ENCODE results near the gene TM4SF18.

TM4SF18 gene

DNA sequence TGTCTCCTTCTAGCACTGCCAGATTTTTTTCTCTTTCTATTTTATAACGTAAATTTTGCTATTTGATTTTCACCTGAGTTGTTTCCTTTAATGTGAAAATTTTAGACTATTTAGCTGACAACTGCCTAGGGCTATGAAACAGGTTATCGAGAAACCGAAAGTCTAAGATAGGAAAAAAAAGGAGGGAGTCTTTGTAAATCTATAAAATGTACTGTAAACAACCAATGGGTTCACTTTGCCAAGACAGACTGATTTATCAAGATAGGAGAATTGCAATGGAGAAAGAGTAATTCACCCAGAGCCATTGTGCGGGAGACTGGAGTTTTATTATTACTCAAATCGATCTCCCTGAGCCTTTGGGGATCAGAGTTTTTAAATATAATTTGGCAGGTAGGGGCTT lies 50.0 kb downstream of the TM4SF18 start:
- WGBS, 2 experiments = 82% methylated on average over 4 of the region's 5 CpGs
- no peak overlapping the region for H3K4me3 ChIP-seq (ENCODE audit: insufficient read depth, low read depth, low read length)
- H3K27ac ChIP-seq (ENCODE audit: insufficient read depth, low read depth, low read length, poor library complexity, severe bottlenecking) = no peak overlapping the region
- H3K9me3 ChIP-seq (ENCODE audit: control insufficient read depth, low read length) = no peaks in the 10 kb centered on the region
- no peaks in the 10 kb centered on the region for H3K27me3 ChIP-seq (ENCODE audit: control insufficient read depth, insufficient read depth, low read length, poor library complexity, severe bottlenecking)
- no peaks in the 10 kb centered on the region for H3K36me3 ChIP-seq (ENCODE audit: control insufficient read depth, insufficient read depth, low read length)
- no peaks in the 10 kb centered on the region for H3K4me1 ChIP-seq (ENCODE audit: control insufficient read depth, insufficient read depth, low read length)

DNA sequence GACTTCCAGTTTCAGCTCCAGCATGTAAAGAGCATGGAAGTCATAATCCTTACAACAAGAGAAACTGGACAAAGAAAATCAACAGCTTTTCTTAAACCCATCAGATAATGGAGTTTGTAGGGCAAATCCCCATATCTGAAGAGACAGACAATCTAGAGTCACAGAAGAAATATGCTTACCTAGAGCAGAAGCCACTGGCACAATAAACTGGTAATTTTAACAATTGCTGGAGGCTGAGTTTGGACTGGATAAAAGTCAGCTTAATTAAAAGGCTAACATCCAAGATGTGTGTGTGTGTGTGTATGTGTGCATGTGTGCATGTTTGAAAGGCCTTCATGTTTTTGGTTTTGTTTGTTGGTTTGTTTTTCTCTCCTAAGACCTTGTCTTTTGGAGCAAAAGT lies 50.6 kb downstream of the TM4SF18 start:
- H3K27me3 ChIP-seq (ENCODE audit: control insufficient read depth, insufficient read depth, low read length, poor library complexity, severe bottlenecking) = no peaks in the 10 kb centered on the region
- H3K9me3 ChIP-seq (ENCODE audit: control insufficient read depth, low read length) = no peaks in the 10 kb centered on the region

DNA sequence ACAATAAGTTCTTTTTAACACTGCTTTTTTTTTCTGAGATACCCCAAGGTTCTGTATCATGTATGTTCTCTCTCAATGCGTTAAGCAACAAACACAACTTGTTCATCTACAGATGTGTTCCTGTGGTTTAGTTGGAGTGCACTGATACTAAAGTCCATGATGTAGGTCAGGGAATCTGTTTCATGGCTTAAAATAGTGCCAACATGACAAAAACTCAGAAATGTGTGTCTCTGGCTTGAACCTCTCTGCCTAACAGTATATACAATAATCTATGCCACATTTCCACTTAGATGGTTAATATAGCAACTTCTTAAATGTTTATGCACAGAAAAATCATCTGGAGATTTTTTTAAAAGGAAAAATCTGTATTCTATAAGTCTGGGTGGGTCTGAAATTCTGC lies 51.1 kb downstream of the TM4SF18 start:
- H3K36me3 ChIP-seq (ENCODE audit: control insufficient read depth, insufficient read depth, low read length) = no peaks in the 10 kb centered on the region
- no peak overlapping the region for H3K4me3 ChIP-seq (ENCODE audit: insufficient read depth, low read depth, low read length)
- WGBS, 2 experiments = 92 to 100% methylated on average over 1 of the region's 1 CpG

More for the DNA sequence above, 50.6 kb downstream of the TM4SF18 start:
- no peaks in the 10 kb centered on the region for H3K36me3 ChIP-seq (ENCODE audit: control insufficient read depth, insufficient read depth, low read length)
- H3K4me3 ChIP-seq (ENCODE audit: insufficient read depth, low read depth, low read length) = no peak overlapping the region
- no peak overlapping the region for H3K27ac ChIP-seq (ENCODE audit: insufficient read depth, low read depth, low read length, poor library complexity, severe bottlenecking)
- no peaks in the 10 kb centered on the region for H3K4me1 ChIP-seq (ENCODE audit: control insufficient read depth, insufficient read depth, low read length)

DNA sequence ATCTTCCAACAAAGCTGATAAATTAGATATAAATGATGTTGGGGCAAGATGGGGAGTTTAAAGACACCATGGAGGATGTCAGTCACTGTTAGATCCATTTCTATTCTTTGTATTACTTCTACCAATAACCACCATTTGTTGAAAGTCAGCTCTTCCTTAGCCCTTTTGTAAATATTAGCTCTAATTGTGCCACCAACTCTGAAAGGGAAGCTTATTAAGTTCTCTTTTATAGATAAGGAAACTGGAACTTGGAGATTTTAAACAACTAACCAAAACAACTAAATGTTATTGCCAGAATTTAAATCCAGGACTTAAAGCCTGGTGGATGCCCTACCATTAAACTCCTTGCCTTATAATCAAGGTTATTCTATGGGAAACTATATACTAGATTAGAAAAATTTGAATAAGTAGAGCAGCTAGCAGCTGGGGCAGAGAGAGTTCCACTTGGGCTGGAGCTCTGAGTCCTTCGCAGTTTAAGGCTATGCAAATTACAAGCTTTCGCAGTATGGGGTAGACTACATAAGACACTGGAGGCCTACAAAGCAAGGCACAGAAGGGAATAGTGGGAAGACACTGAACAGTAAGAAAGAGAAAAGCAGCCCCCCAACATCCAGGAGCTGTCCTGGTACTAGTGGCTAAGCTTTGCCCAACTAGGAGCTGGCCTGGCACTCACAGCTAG lies 52.6 kb downstream of the TM4SF18 start:
- Histone ChIP-seq H3K27ac (ENCODE audit: insufficient read depth, low read depth, low read length, poor library complexity, severe bottlenecking) (no peak overlapping the region), H3K4me1 (ENCODE audit: control insufficient read depth, insufficient read depth, low read length) (no peaks in the 10 kb centered on the region), H3K27me3 (ENCODE audit: control insufficient read depth, insufficient read depth, low read length, poor library complexity, severe bottlenecking) (no peaks in the 10 kb centered on the region), H3K4me3 (ENCODE audit: insufficient read depth, low read depth, low read length) (no peak overlapping the region), H3K36me3 (ENCODE audit: control insufficient read depth, insufficient read depth, low read length) (no peaks in the 10 kb centered on the region), H3K9me3 (ENCODE audit: control insufficient read depth, low read length) (no peaks in the 10 kb centered on the region)
- 75 to 87% methylated on average over 2 of the region's 2 CpGs for WGBS, 2 experiments

More for the DNA sequence above, 51.1 kb downstream of the TM4SF18 start:
- no peaks in the 10 kb centered on the region for H3K27me3 ChIP-seq (ENCODE audit: control insufficient read depth, insufficient read depth, low read length, poor library complexity, severe bottlenecking)
- H3K9me3 ChIP-seq (ENCODE audit: control insufficient read depth, low read length) = no peaks in the 10 kb centered on the region
- H3K4me1 ChIP-seq (ENCODE audit: control insufficient read depth, insufficient read depth, low read length) = no peaks in the 10 kb centered on the region
- no peak overlapping the region for H3K27ac ChIP-seq (ENCODE audit: insufficient read depth, low read depth, low read length, poor library complexity, severe bottlenecking)

DNA sequence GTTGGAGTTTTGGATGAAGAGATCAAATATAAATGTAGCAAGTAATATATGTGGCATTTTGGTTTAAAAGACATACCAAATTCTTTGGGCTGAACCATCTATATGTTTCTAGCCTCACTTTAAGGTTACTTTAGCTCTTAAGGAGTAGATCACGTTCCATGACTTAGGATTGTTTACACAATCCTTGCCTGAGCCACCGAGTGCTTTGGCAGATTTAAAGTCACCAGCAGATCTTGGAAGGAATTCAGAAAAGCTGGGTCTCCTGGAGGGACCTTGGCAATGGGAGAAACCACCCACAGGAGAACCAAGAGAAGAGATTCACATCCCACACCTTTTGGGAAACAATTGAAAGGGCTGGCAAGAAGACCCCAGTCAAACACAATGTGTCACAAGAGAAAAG lies 54.5 kb downstream of the TM4SF18 start:
- 69 to 70% methylated on average over 2 of the region's 2 CpGs for WGBS, 2 experiments

DNA sequence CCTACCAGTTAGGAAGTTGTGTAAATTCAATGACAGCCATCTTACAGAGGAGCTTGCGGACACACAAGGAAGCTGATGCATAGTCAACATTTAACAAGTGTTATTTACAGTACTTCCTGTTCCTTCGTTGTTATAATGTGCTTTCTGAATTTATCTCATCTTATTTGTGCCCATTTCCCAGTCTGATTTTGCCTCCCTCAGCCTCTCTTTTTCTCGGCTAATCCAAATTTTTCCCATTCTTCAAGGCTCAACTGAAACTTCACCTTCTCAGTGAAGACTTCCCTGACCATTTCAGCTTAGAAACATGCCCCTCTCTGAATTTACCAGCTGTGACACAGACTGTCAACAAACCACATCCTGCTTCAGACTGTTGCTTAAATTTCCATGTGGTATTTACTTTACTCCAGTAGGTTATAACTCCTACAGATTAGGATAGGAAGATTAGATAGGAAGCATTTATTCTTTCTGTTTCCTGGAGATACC lies 56.1 kb downstream of the TM4SF18 start:
- no peaks in the 10 kb centered on the region for H3K4me1 ChIP-seq (ENCODE audit: control insufficient read depth, insufficient read depth, low read length)
- no peaks in the 10 kb centered on the region for H3K9me3 ChIP-seq (ENCODE audit: control insufficient read depth, low read length)
- H3K36me3 ChIP-seq (ENCODE audit: control insufficient read depth, insufficient read depth, low read length) = no peaks in the 10 kb centered on the region
- no peaks in the 10 kb centered on the region for H3K27me3 ChIP-seq (ENCODE audit: control insufficient read depth, insufficient read depth, low read length, poor library complexity, severe bottlenecking)
- WGBS, 2 experiments = 91 to 93% methylated on average over 3 of the region's 3 CpGs
- no peak overlapping the region for H3K27ac ChIP-seq (ENCODE audit: insufficient read depth, low read depth, low read length, poor library complexity, severe bottlenecking)
- H3K4me3 ChIP-seq (ENCODE audit: insufficient read depth, low read depth, low read length) = no peak overlapping the region

More for the DNA sequence above, 54.5 kb downstream of the TM4SF18 start:
- Histone ChIP-seq H3K9me3 (ENCODE audit: control insufficient read depth, low read length) (no peaks in the 10 kb centered on the region), H3K36me3 (ENCODE audit: control insufficient read depth, insufficient read depth, low read length) (no peaks in the 10 kb centered on the region), H3K4me1 (ENCODE audit: control insufficient read depth, insufficient read depth, low read length) (no peaks in the 10 kb centered on the region), H3K27me3 (ENCODE audit: control insufficient read depth, insufficient read depth, low read length, poor library complexity, severe bottlenecking) (no peaks in the 10 kb centered on the region), H3K27ac (ENCODE audit: insufficient read depth, low read depth, low read length, poor library complexity, severe bottlenecking) (no peak overlapping the region), H3K4me3 (ENCODE audit: insufficient read depth, low read depth, low read length) (no peak overlapping the region)

DNA sequence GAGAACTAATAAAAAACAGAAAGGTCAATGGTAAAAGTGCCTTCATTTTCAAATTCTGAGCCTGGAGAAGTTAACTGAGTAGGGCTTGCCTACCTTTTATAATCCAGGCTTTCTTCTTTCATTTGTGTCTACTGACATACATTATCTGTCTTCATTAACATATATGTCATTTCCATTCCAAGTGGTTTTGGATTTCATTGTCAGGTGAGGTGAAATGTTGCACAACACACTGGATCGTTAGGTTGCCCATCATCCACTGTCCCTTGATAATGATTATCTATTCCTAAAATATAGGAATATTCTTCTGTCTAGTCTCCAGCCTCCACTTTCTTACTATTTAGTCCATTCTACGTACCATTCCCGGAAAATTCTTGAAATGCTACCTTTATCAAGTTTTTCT lies 56.8 kb downstream of the TM4SF18 start:
- 86 to 100% methylated on average over 1 to 3 of the region's 3 CpGs for WGBS, 2 experiments
- Histone ChIP-seq H3K4me3 (ENCODE audit: insufficient read depth, low read depth, low read length) (no peak overlapping the region), H3K27ac (ENCODE audit: insufficient read depth, low read depth, low read length, poor library complexity, severe bottlenecking) (no peak overlapping the region), H3K4me1 (ENCODE audit: control insufficient read depth, insufficient read depth, low read length) (no peaks in the 10 kb centered on the region), H3K27me3 (ENCODE audit: control insufficient read depth, insufficient read depth, low read length, poor library complexity, severe bottlenecking) (no peaks in the 10 kb centered on the region), H3K9me3 (ENCODE audit: control insufficient read depth, low read length) (no peaks in the 10 kb centered on the region), H3K36me3 (ENCODE audit: control insufficient read depth, insufficient read depth, low read length) (no peaks in the 10 kb centered on the region)

DNA sequence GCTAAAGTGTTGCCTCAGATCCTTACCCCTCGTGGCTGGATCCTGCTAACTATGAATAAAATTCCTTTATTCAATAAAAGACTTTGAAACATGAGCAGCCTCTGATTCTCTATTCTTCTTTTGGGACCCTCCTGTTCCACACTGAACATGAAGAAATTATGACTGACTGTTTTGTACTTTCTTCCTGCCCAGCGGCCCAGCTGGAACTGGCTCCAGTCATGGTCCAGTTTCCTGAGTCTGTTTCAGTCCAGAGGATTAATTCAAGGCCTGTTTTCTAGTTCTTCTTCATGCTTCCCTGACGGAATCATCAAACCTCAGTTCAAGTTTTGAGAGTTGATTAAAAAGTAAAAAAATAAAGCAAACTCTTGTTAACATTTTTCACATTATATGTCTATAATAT lies 59.2 kb downstream of the TM4SF18 start:
- Histone ChIP-seq H3K36me3 (ENCODE audit: control insufficient read depth, insufficient read depth, low read length) (no peaks in the 10 kb centered on the region), H3K9me3 (ENCODE audit: control insufficient read depth, low read length) (no peaks in the 10 kb centered on the region), H3K27me3 (ENCODE audit: control insufficient read depth, insufficient read depth, low read length, poor library complexity, severe bottlenecking) (no peaks in the 10 kb centered on the region), H3K27ac (ENCODE audit: insufficient read depth, low read depth, low read length, poor library complexity, severe bottlenecking) (no peak overlapping the region), H3K4me1 (ENCODE audit: control insufficient read depth, insufficient read depth, low read length) (no peaks in the 10 kb centered on the region), H3K4me3 (ENCODE audit: insufficient read depth, low read depth, low read length) (no peak overlapping the region)
- 89 to 92% methylated on average over 2 to 3 of the region's 3 CpGs for WGBS, 2 experiments

DNA sequence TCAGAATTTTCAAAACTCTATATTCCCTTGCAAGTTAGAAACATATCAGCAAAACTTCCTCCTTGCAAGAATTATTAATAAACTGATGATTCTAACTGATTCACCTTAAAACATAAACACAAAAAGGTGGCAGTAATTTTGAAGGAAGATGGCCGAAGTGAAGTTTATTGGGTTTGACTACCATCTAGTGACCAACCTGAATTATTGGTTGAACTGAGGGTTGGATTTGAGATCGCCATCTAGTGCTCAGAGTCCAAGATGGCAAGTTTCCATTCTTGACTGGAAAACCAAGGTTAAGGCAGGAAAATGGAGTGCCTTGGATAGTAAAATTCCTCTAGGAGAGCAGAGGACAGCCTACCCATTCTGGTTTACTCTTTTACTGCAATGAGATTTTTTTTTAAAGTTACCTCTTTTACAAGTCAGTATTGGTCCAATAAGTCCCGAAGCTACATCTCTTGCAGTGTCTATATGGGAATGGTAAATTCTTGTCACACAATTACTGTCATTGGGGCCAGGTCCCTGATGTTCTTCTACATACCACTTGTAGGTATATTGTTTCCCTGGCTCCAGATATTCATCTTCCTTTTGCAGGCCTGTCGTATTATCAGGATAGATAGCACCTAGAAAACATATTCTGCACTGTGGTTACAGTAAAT lies 60.2 kb downstream of the TM4SF18 start:
- Histone ChIP-seq H3K4me1 (ENCODE audit: control insufficient read depth, insufficient read depth, low read length) (no peaks in the 10 kb centered on the region), H3K9me3 (ENCODE audit: control insufficient read depth, low read length) (no peaks in the 10 kb centered on the region), H3K36me3 (ENCODE audit: control insufficient read depth, insufficient read depth, low read length) (no peaks in the 10 kb centered on the region), H3K27ac (ENCODE audit: insufficient read depth, low read depth, low read length, poor library complexity, severe bottlenecking) (no peak overlapping the region), H3K27me3 (ENCODE audit: control insufficient read depth, insufficient read depth, low read length, poor library complexity, severe bottlenecking) (no peaks in the 10 kb centered on the region), H3K4me3 (ENCODE audit: insufficient read depth, low read depth, low read length) (no peak overlapping the region)
- 0 to 49% methylated on average over 2 to 4 of the region's 4 CpGs for WGBS, 2 experiments

DNA sequence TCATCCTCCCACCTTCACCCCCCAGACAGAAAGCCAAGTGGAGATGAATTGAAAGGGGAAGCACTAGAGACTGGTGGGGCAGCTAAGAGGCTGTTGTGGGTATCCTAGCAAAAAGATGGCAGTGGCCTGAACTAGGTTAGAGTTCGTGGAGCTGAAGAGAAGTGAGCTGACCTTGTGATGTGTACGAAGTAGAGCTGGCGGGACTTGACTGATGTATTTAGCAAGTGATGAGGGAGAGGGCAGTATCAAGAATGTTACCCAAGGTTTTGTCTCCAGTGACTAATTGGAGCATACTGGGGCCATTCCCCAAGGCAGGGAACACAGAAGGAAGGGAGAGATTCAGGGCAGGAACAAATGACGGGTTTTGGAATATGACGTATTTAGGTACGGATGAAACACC lies 61.8 kb downstream of the TM4SF18 start:
- Histone ChIP-seq H3K36me3 (ENCODE audit: control insufficient read depth, insufficient read depth, low read length) (no peaks in the 10 kb centered on the region), H3K4me3 (ENCODE audit: insufficient read depth, low read depth, low read length) (no peak overlapping the region), H3K27me3 (ENCODE audit: control insufficient read depth, insufficient read depth, low read length, poor library complexity, severe bottlenecking) (no peaks in the 10 kb centered on the region), H3K9me3 (ENCODE audit: control insufficient read depth, low read length) (no peaks in the 10 kb centered on the region), H3K27ac (ENCODE audit: insufficient read depth, low read depth, low read length, poor library complexity, severe bottlenecking) (no peak overlapping the region), H3K4me1 (ENCODE audit: control insufficient read depth, insufficient read depth, low read length) (no peaks in the 10 kb centered on the region)
- 91 to 92% methylated on average over 6 of the region's 6 CpGs for WGBS, 2 experiments
